GM12872 (cell line): ENCODE measurements around the gene FAM131B.

Experiments
- CTCF ChIP-seq: IDR thresholded peaks from 3 replicates; pipeline ENCODE4 v1.5.1; 2011; ENCODE audit warnings: low read depth, mild to moderate bottlenecking, low read length, moderate library complexity; ENCODE audit not compliant: insufficient read depth

Gene FAM131B

GRCh38 chr7:143355450-143356385, 6.8 kb downstream of the FAM131B start:
- TF ChIP-seq CTCF, result 0 out of 3 replicates have a peak, but pooled peaks have one; percentile 15

GRCh38 chr7:143354965-143355364, 7.5 kb downstream of the FAM131B start:
- no peak for TF ChIP-seq CTCF

- no peak for TF ChIP-seq CTCF
Measured at GRCh38 chr7:143354376-143354775, 8.1 kb downstream of the FAM131B start.

DNA sequence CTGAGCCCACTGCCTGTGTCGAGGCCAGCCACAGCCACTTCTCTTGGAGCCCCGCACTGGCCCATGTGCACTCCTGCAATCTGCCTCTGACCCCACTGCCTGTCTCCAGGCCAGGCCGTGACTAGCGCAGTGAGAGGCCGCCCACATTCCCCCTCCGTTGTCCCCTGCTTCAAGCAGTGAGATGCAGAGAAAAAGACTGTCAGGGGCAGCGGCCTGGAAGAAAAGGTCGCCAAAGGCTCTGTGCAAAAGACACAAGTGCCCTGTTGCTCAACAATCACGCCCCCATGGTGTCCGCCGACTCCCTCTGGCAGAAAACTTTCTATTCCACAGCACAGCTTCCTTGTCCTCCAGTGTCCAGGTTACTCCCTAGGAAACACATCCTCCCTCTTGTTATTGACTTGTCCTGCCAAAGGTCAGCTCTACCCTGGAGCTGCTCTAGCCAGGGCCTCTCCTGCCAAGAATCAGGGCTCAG, 9.9 kb downstream of the FAM131B start:
- no peak for TF ChIP-seq CTCF

- TF ChIP-seq CTCF, result no peak
Measured at GRCh38 chr7:143351574-143351973, 10.9 kb downstream of the FAM131B start.

- no peak for TF ChIP-seq CTCF
Measured at GRCh38 chr7:143351060-143351459, 11.5 kb downstream of the FAM131B start.

DNA sequence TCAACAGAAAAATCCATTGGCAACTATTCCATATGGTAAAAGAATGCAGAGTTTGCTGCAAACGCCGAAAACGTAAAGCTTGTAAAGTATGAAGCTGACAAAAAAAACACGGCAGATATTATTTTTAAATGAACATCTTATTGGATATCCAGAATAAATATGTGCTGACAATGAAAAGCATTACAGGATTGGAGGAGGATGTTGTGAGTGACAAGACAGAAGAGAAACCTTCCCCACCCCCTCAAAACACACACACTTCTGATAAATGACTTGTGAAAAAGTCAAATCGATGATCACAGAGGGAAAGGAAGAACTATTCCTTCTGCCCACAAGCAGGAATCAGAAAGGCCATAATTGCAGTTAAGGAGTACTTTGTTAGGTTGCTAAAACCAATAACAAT, 14.6 kb downstream of the FAM131B start:
- TF ChIP-seq CTCF, result no peak
